ENCODE results near the gene RDH13.

GRCh38 chr19:55078996-55079395 lies 16.0 kb upstream of the RDH13 start:
- TF ChIP-seq, protein P1, sequence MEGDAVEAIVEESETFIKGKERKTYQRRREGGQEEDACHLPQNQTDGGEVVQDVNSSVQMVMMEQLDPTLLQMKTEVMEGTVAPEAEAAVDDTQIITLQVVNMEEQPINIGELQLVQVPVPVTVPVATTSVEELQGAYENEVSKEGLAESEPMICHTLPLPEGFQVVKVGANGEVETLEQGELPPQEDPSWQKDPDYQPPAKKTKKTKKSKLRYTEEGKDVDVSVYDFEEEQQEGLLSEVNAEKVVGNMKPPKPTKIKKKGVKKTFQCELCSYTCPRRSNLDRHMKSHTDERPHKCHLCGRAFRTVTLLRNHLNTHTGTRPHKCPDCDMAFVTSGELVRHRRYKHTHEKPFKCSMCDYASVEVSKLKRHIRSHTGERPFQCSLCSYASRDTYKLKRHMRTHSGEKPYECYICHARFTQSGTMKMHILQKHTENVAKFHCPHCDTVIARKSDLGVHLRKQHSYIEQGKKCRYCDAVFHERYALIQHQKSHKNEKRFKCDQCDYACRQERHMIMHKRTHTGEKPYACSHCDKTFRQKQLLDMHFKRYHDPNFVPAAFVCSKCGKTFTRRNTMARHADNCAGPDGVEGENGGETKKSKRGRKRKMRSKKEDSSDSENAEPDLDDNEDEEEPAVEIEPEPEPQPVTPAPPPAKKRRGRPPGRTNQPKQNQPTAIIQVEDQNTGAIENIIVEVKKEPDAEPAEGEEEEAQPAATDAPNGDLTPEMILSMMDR (IDR thresholded peaks at IDR 0.05 in 8 of 11, conservative IDR thresholded peaks at IDR 0.05 in 3 of 11), result no peak
- TF ChIP-seq POLR2AphosphoS5 (IDR thresholded peaks at IDR 0.05), result no peak
